GM12878 (cell line): ENCODE results near the gene HOXC5. TPM values are rescaled to one million over a fixed set of nuclear protein-coding genes. Genes with fewer than 3 reads are reported as not detected.

Experiments
- ATAC-seq: fragments of 200-7000 bp; cut with Tn5 transposase; 3 replicates; pipeline ENCODE4 v1.9.1; 2020; ENCODE audit warnings: mild to moderate bottlenecking, moderate library complexity
- BruUV-seq: library from RNA; stranded (reverse); fragments of 400-500 nt; replicated peaks from 2 replicates; lab custom pipeline; 2021; lab: Mats Ljungman, UMichigan
- CTCF ChIA-PET: fragments of 300-600 bp; sonication (Branson Sonifier 250); formaldehyde crosslinking; extraction: SDS; loops from one replicate; lab custom pipeline; 2021; ENCODE audit warnings: inconsistent platforms; lab: Yijun Ruan, JAX
- POLR2A ChIA-PET: fragments of 350-600 bp; formaldehyde crosslinking; extraction: SDS; loops from one replicate; lab custom pipeline; 2021; ENCODE audit warnings: inconsistent platforms; lab: Charles Lee
- RAD21 ChIA-PET: fragments of 300-600 bp; sonication (Branson Sonifier 250); formaldehyde crosslinking; loops from one replicate; lab custom pipeline; 2023; ENCODE audit warnings: antibody characterized with exemption; ENCODE audit not compliant: unreplicated experiment; lab: Charles Lee
- SMC1A ChIA-PET: fragments of 300-600 bp; sonication (Branson Sonifier 250); formaldehyde crosslinking; loops from one replicate; lab custom pipeline; 2023; ENCODE audit not compliant: unreplicated experiment, uncharacterized antibody; lab: Charles Lee
- DNase-seq: peaks from one replicate; pipeline ENCODE4 v3.0.0-alpha.2; 2011; ENCODE audit warnings: low read depth, low spot score
- FAIRE-seq: peaks from 3 replicates; lab custom pipeline; 2011; peaks lifted over from hg19 to GRCh38; lab: Jason Lieb, UNC
- H2AFZ ChIP-seq: 2 replicates; pipeline ENCODE4 v1.6.0; 2011; ENCODE audit warnings: low read depth, low read length, control low read depth; ENCODE audit not compliant: control insufficient read depth
- H3K27ac ChIP-seq: 2 replicates; pipeline ENCODE4 v1.5.1; 2011; ENCODE audit warnings: control low read depth; ENCODE audit not compliant: control insufficient read depth, insufficient read depth
- H3K27me3 ChIP-seq, 2 experiments: replicated peaks in 1 of 2; 2 replicates each; pipeline versions ENCODE4 v1.6.0 to v1.6.1; 2011; ENCODE audit warnings: low read length in 1 of 2; ENCODE audit not compliant: control insufficient read depth in 2 of 2, insufficient read depth in 2 of 2
- H3K36me3 ChIP-seq, 2 experiments: 2 replicates each; pipeline ENCODE4 v1.5.1; 2011; ENCODE audit warnings: low read length in 1 of 2; ENCODE audit not compliant: control insufficient read depth in 2 of 2, insufficient read depth in 2 of 2
- H3K4me1 ChIP-seq: 2 replicates; pipeline ENCODE4 v1.6.1; 2011; ENCODE audit warnings: mild to moderate bottlenecking, low read length, moderate library complexity, mixed read lengths; ENCODE audit not compliant: control insufficient read depth, insufficient read depth
- H3K4me2 ChIP-seq: 2 replicates; pipeline ENCODE4 v1.6.0; 2011; ENCODE audit warnings: control low read depth; ENCODE audit not compliant: control insufficient read depth, insufficient read depth
- H3K4me3 ChIP-seq: fragments of 200-600 bp; sonication (generic); 2 replicates; pipeline ENCODE4 v1.5.1; 2016
- H3K79me2 ChIP-seq: 2 replicates; pipeline ENCODE4 v1.6.0; 2011; ENCODE audit warnings: low read length; ENCODE audit not compliant: control insufficient read depth, insufficient read depth
- H3K9ac ChIP-seq: 2 replicates; pipeline ENCODE4 v1.8.0; 2011; ENCODE audit warnings: low read length, control low read depth, mixed read lengths; ENCODE audit not compliant: control insufficient read depth, insufficient read depth
- H3K9me3 ChIP-seq: replicated peaks from 3 replicates; pipeline ENCODE4 v1.5.1; 2011; ENCODE audit warnings: mild to moderate bottlenecking, low read length; ENCODE audit not compliant: control insufficient read depth, insufficient read depth
- H4K20me1 ChIP-seq: 2 replicates; pipeline ENCODE4 v1.6.0; 2011; ENCODE audit not compliant: control insufficient read depth, insufficient read depth
- ATF7 ChIP-seq: fragments of 450-650 bp; IDR thresholded peaks from 2 replicates; pipeline ENCODE4 v1.6.1; 2016; ENCODE audit warnings: low read depth, mild to moderate bottlenecking
- BCLAF1 ChIP-seq: fragments of 450-650 bp; IDR thresholded peaks from 2 replicates; pipeline ENCODE4 v1.6.1; 2017; ENCODE audit warnings: antibody characterized with exemption, mild to moderate bottlenecking, moderate library complexity
- CBX5 ChIP-seq: sonication (generic); IDR thresholded peaks from 2 replicates; pipeline ENCODE4 v1.6.1; 2016; ENCODE audit warnings: low read depth, moderate library complexity, mild to moderate bottlenecking, inconsistent platforms
- DPF2 ChIP-seq: fragments of 450-650 bp; IDR thresholded peaks from 2 replicates; pipeline ENCODE4 v1.6.1; 2017; ENCODE audit warnings: mild to moderate bottlenecking
- FOXK2 ChIP-seq: fragments of 450-650 bp; IDR thresholded peaks from 2 replicates; pipeline ENCODE4 v1.6.1; 2017; ENCODE audit warnings: mild to moderate bottlenecking, moderate library complexity
- MEF2A ChIP-seq: IDR thresholded peaks from 2 replicates; pipeline ENCODE4 v1.6.1; 2011; ENCODE audit warnings: low read depth, mild to moderate bottlenecking, low read length, moderate library complexity; ENCODE audit not compliant: insufficient read depth
- PBX3 ChIP-seq: IDR thresholded peaks from 2 replicates; pipeline ENCODE4 v1.6.1; 2011; ENCODE audit warnings: mild to moderate bottlenecking, low read depth, low read length, moderate library complexity; ENCODE audit not compliant: insufficient replicate concordance
- SMC3 ChIP-seq: IDR thresholded peaks from 2 replicates; pipeline ENCODE4 v1.6.1; 2011; ENCODE audit warnings: low read length, improper control_type of control experiment, borderline replicate concordance
- WGBS: methylation state at CpG from one replicate; pipeline ENCODE4 v1.1.6; 2016; ENCODE audit warnings: low lambda C conversion rate; ENCODE audit not compliant: insufficient replicate concordance, insufficient coverage; ENCODE audit errors: missing lambda C conversion rate; 5-methylcytosine and 5-hydroxymethylcytosine counted together
- in situ Hi-C: fragments of 300-500 bp; cut with MboI; formaldehyde crosslinking; loops from 9 replicates; pipeline ENCODE4 v1.14.3; 2018; ENCODE audit warnings: mixed read lengths
- intact Hi-C: fragments of 100-400 bp; cut with micrococcal nuclease; formaldehyde crosslinking; loops from one replicate; pipeline ENCODE4 v1.14.2; 2022; ENCODE audit not compliant: unreplicated experiment
- polyA plus RNA-seq, 11 experiments: library from polyadenylated mRNA; depleted of rRNA in 4 of 11; unstranded in 6 of 11; stranded (reverse) in 5 of 11; fragments of >200 nt; fragmentation: Nextera tagmentation in 4 of 11; fragmentation: Illumina TruSeq in 1 of 11; extraction: Ambion mirVana in 4 of 11; extraction: Trizol in 1 of 11; gene quantifications; 1 replicate in 1 of 11; 2 replicates in 10 of 11; pipeline versions ENCODE4 v1.2.1 to v1.2.3, GENCODE V29; 2011 to 2016; ENCODE audit warnings: inconsistent platforms in 2 of 11, missing spikeins in 2 of 11, low read depth in 1 of 11
- total RNA-seq, 4 experiments: library from RNA; depleted of rRNA in 3 of 4; stranded (reverse); fragments of >200 nt in 3 of 4; fragmentation: Illumina TruSeq in 1 of 4; extraction: Trizol in 1 of 4; gene quantifications; 2 replicates each; pipeline versions ENCODE4 v1.2.1 to v1.2.3, GENCODE V29; 2013 to 2021

The HOXC5 gene
- total and polyA plus RNA-seq, 10 of the 15 experiments (the other 5 are each of a cell fraction or from before 2014, with no cell fraction given) = 0.11 TPM; not detected in 9

- Histone ChIP-seq H4K20me1 (peaks cover 3% of the 10 kb centered on the region; the same call in 1 of the 2 replicates), H3K9me3 (no peaks in the 10 kb centered on the region), H2AFZ (no peak overlapping the region), H3K4me3 (no peak overlapping the region), H3K27ac (no peak overlapping the region), H3K4me2 (no peak overlapping the region), H3K36me3 (no peaks in the 10 kb centered on the region), H3K27me3 (peaks cover 34 to 59% of the 10 kb centered on the region in 2 experiments), H3K9ac (no peak overlapping the region), H3K4me1 (peaks cover 14% of the 10 kb centered on the region), H3K79me2 (no peaks in the 10 kb centered on the region)
- CTCF ChIA-PET = interaction anchor here (0.6 to 2.8 kb wide), 10 partner anchors 13 to 248 kb away, joined by 3 to 10 read pairs (median 4); no protein-coding TSS in a partner anchor
- 8% methylated on average over 27 of the region's 27 CpGs for whole genome bisulfite sequencing
- SMC1A ChIA-PET = interaction anchor here (0.6 to 1.5 kb wide), 3 partner anchors 9 to 234 kb away, joined by 3 to 4 read pairs (median 3); no protein-coding TSS in a partner anchor
- FAIRE-seq = no peak
- no peak for DNase-seq
- no TSS peak for BruUV-seq
- POLR2A ChIA-PET = interaction anchor here (0.7 kb wide), 1 partner anchor 9 kb away, joined by 5 read pairs; the partner anchor contains the start of gene HOXC9
- RAD21 ChIA-PET = interaction anchor here (0.6 to 2.1 kb wide), 7 partner anchors 10 to 381 kb away, joined by 3 to 7 read pairs (median 4); partner anchors contain the start of gene HOXC9
- intact Hi-C loops = no loop called here
- in situ Hi-C loops = no loop called here
- no peak for ATAC-seq
- no peak for TF ChIP-seq BCLAF1
- no peak for TF ChIP-seq CBX5
- TF ChIP-seq PBX3 = no peak
- no peak for TF ChIP-seq ATF7
- TF ChIP-seq DPF2 = no peak
- TF ChIP-seq MEF2A = no peak
- no peak for TF ChIP-seq FOXK2
- no peak for TF ChIP-seq SMC3
Measured at GRCh38 chr12:53990311-53991076, 42.4 kb upstream of the HOXC5 start.
